Esophagus squamous epithelium (tissue), 5 donors: ENCODE results near the gene AKNA. TPM values are rescaled to one million over a fixed set of nuclear protein-coding genes. Genes with fewer than 3 reads are reported as not detected.

Experiments used
- DNase-seq: peaks from one replicate; lab custom pipeline; 2025; lab: John Stamatoyannopoulos, UW
- H3K27ac ChIP-seq, 4 donors: fragments of 200-600 bp; sonication (generic); one replicate each; pipeline ENCODE4 v1.5.1; 2016 to 2019; ENCODE audit warnings: mild to moderate bottlenecking in 1 of 4
- H3K27me3 ChIP-seq, 4 donors: fragments of 200-600 bp; sonication (generic); 1 replicate in 3 of 4; 2 replicates in 1 of 4; pipeline versions ENCODE4 v1.5.1 to v1.6.0; 2017 to 2021; ENCODE audit warnings: antibody characterized with exemption in 1 of 4
- H3K36me3 ChIP-seq, 3 donors: fragments of 200-600 bp; sonication (generic); one replicate each; pipeline ENCODE4 v1.5.1; 2016 to 2019
- H3K4me1 ChIP-seq, 3 donors: fragments of 200-600 bp; sonication (generic); one replicate each; pipeline ENCODE4 v1.5.1; 2017 to 2019
- H3K4me3 ChIP-seq, 4 donors: fragments of 200-600 bp; sonication (generic); 1 replicate in 3 of 4; 2 replicates in 1 of 4; pipeline ENCODE4 v1.5.1; 2016 to 2019; ENCODE audit warnings: mild to moderate bottlenecking in 2 of 4, moderate library complexity in 1 of 4
- H3K9me3 ChIP-seq, 3 donors: fragments of 200-600 bp; sonication (generic); one replicate each; pipeline ENCODE4 v1.5.1; 2016 to 2019
- CTCF ChIP-seq, 6 experiments: fragments of 450-650 bp in 4 of 6; fragments of 200-600 bp in 2 of 6; sonication (generic) in 2 of 6; IDR thresholded peaks; one replicate each; pipeline ENCODE4 v1.5.1; 2016 to 2019; ENCODE audit warnings: antibody characterized with exemption in 6 of 6, mild to moderate bottlenecking in 4 of 6, moderate library complexity in 4 of 6
- POLR2A ChIP-seq, 4 donors: fragments of 450-650 bp; IDR thresholded peaks; one replicate each; pipeline ENCODE4 v1.6.1; 2017; ENCODE audit warnings: antibody characterized with exemption in 4 of 4, mild to moderate bottlenecking in 4 of 4, moderate library complexity in 3 of 4
- WGBS, 2 donors: methylation state at CpG; one replicate each; pipeline ENCODE4 v1.1.5; 2018; 5-methylcytosine and 5-hydroxymethylcytosine counted together
- intact Hi-C: fragments of 100-400 bp; cut with DNase I; formaldehyde crosslinking; loops from one replicate; pipeline ENCODE4 v1.15.0; 2022
- total RNA-seq, 4 donors: library from RNA; depleted of rRNA; stranded (reverse); fragments of >200 nt; gene quantifications; one replicate each; pipeline ENCODE4 v1.1.0, GENCODE V29; 2016
- donor health status: DM: yes; HTN: yes; CAD: no.

The AKNA gene
- total RNA-seq, 4 donors from 2014 or later = 6.1 to 25.0 (median 7.6) TPM

DNA sequence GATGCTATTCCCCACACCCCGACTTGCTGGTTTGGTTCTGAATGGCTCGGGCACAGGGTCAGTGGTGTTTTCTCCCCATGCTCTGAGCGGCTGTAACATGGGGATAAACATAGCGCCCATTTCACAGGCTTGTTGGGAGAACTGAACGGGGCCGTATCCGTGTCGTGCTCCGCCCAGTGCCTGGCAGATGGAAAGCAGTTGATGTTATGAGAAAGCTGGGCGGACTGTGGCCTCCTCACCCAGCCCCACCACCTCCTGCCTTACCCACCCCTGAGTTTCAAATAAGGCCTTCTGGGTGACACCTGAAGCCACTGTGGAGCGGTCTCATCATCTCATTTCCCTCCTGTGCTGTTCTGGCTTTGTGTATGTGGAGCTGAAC, 43.6 kb downstream of the AKNA start:
- H3K27ac ChIP-seq = no peak overlapping the region
- H3K9me3 ChIP-seq = no peaks in the 10 kb centered on the region
- DNase-seq = no peak
- H3K4me1 ChIP-seq = peaks cover 2 to 16% (median 7%) of the 10 kb centered on the region in 3 donors
- intact Hi-C loops = no loop called here
- peaks cover 53 to 100% (median 70%) of the 10 kb centered on the region in 3 donors for H3K36me3 ChIP-seq
- TF ChIP-seq CTCF (IDR thresholded peaks at IDR 0.05) (no peak), POLR2A (IDR thresholded peaks at IDR 0.05) (no peak)
- 95 to 96% methylated on average over 8 to 11 of the region's 11 CpGs for WGBS, 2 donors
- no peak overlapping the region for H3K4me3 ChIP-seq
- H3K27me3 ChIP-seq = no peaks in the 10 kb centered on the region

DNA sequence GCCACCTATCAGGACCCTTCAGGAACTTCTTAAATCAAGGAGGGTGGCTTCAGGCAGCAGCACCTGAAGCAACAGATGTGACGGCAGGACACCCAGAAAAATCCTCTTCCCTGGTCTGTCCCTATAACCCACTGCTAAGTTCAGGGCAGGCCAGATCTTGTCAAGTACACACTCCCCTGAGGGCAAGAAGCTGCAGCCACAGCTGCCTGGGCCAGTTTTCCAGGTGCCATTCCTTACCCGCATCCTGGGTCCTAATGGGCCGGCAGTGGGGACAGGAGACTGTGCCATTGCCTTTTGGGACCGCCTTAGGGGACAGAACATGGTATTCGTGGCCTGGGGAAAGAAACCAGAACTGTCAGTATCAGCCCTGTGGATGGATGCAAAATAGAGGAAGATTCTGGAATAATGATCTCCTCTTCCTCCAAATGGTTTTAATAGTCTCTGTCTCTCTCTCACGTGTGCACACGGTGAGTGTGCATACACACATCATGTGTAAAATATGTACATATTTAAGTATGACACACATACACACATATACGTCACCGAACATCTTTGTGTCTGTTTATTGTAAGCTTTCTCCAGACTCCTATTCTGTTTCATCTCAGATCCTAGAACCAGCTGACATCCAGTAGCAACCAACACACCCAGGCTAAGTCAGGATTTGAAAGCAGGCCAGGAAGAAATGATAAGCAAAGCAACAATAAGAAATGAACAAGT, 44.2 kb downstream of the AKNA start:
- Histone ChIP-seq H3K4me3 (no peak overlapping the region), H3K27me3 (no peaks in the 10 kb centered on the region), H3K4me1 (peaks cover 0 to 10% (median 3%) of the 10 kb centered on the region in 3 donors), H3K9me3 (no peaks in the 10 kb centered on the region), H3K27ac (no peak overlapping the region), H3K36me3 (peaks cover 53 to 100% (median 70%) of the 10 kb centered on the region in 3 donors)
- intact Hi-C loops = no loop called here
- WGBS, 2 donors = 66 to 78% methylated on average over 9 of the region's 9 CpGs
- no peak for TF ChIP-seq CTCF (IDR thresholded peaks at IDR 0.05)
- TF ChIP-seq POLR2A (IDR thresholded peaks at IDR 0.05) = no peak
- no peak for DNase-seq

- Histone ChIP-seq H3K36me3 (peaks cover 49 to 100% (median 72%) of the 10 kb centered on the region in 3 donors), H3K27ac (no peak overlapping the region)
Observed at GRCh38 chr9:114342755-114343440, 44.9 kb downstream of the AKNA start.

DNA sequence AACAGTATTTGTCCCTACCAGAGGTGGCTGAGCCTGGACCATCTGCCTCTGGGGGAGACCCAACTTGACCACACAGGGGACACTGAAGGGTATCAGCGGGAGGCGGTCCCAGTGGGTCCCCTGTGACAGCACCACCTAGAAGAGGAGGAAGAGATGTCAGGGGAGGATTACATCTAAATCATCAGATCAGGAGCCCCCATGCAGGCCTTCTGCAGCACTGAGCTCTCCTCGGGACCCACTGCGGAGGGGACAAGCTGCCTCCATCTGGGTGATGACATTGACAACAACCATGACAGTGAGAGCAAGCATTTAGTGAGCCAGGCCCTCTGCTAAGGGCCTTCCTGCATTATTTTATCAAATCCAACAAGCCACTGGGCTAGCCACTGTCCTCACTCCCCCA, 45.8 kb downstream of the AKNA start:
- Histone ChIP-seq H3K4me1 (peaks cover 0 to 6% (median 0%) of the 10 kb centered on the region in 3 donors), H3K4me3 (no peak overlapping the region), H3K36me3 (peaks cover 53 to 100% (median 72%) of the 10 kb centered on the region in 3 donors), H3K27me3 (no peaks in the 10 kb centered on the region), H3K27ac (no peak overlapping the region), H3K9me3 (no peaks in the 10 kb centered on the region)
- no peak for TF ChIP-seq POLR2A (IDR thresholded peaks at IDR 0.05)
- TF ChIP-seq CTCF (IDR thresholded peaks at IDR 0.05) = no peak
- DNase-seq = no peak
- WGBS, 2 donors = 83 to 88% methylated on average over 2 of the region's 4 CpGs
- intact Hi-C loops = no loop called here

More at GRCh38 chr9:114342755-114343440, 44.9 kb downstream of the AKNA start:
- Histone ChIP-seq H3K9me3 (no peaks in the 10 kb centered on the region), H3K4me1 (peaks cover 0 to 6% (median 0%) of the 10 kb centered on the region in 3 donors), H3K27me3 (no peaks in the 10 kb centered on the region), H3K4me3 (no peak overlapping the region)
- TF ChIP-seq POLR2A (IDR thresholded peaks at IDR 0.05) (no peak), CTCF (IDR thresholded peaks at IDR 0.05) (no peak)
- DNase-seq = no peak
- intact Hi-C loops = no loop called here
- 89 to 90% methylated on average over 2 to 3 of the region's 5 CpGs for WGBS, 2 donors
